COR-L47 (cell line): ENCODE results near the gene FOXA3.

Experiments
- DNase-seq: peaks from one replicate; lab custom pipeline; 2025; lab: John Stamatoyannopoulos, UW

FOXA3 gene

GRCh38 chr19:45873219-45873772 lies 9.2 kb downstream of the FOXA3 start:
- DNase-seq, result no peak

- no peak for DNase-seq
Measured at GRCh38 chr19:45874620-45874966, 10.5 kb downstream of the FOXA3 start.

GRCh38 chr19:45876161-45876410 lies 12.0 kb downstream of the FOXA3 start:
- no peak for DNase-seq

GRCh38 chr19:45876411-45877197 lies 12.5 kb downstream of the FOXA3 start:
- no peak for DNase-seq

- DNase-seq, result no peak
Measured at GRCh38 chr19:45878043-45878794, 14.1 kb downstream of the FOXA3 start.

GRCh38 chr19:45879055-45879454 lies 14.9 kb downstream of the FOXA3 start:
- DNase-seq, result no peak

GRCh38 chr19:45879971-45880370 lies 15.8 kb downstream of the FOXA3 start:
- no peak for DNase-seq

GRCh38 chr19:45881082-45881908 lies 17.2 kb downstream of the FOXA3 start:
- DNase-seq, result no peak

- DNase-seq, result peak; percentile 89
Measured at GRCh38 chr19:45881909-45882528, 17.9 kb downstream of the FOXA3 start.

- peak; percentile 72 for DNase-seq
Measured at GRCh38 chr19:45882652-45883585, 18.8 kb downstream of the FOXA3 start.

- DNase-seq, result no peak
Measured at GRCh38 chr19:45883586-45883880, 19.4 kb downstream of the FOXA3 start.

GRCh38 chr19:45883881-45884681 lies 20.0 kb downstream of the FOXA3 start:
- DNase-seq, result no peak

- DNase-seq, result peak; percentile 44
Measured at GRCh38 chr19:45884682-45885555, 20.8 kb downstream of the FOXA3 start.

- peak; percentile 88 for DNase-seq
Measured at GRCh38 chr19:45885556-45886426, 21.7 kb downstream of the FOXA3 start, which contains the start of gene IRF2BP1. Gene IRF2BP1 (minus strand): TSS chr19:45886141. CDS start chr19:45885774, 367 bp downstream.

GRCh38 chr19:45886427-45887199 lies 22.5 kb downstream of the FOXA3 start:
- peak; percentile 81 for DNase-seq

- DNase-seq, result no peak
Measured at GRCh38 chr19:45887200-45887710, 23.1 kb downstream of the FOXA3 start.

GRCh38 chr19:45889210-45889885 lies 25.2 kb downstream of the FOXA3 start:
- no peak for DNase-seq
